GM12874 (cell line): Measurements from ENCODE around the gene BAG1.

Experiments
- CTCF ChIP-seq: IDR thresholded peaks from 2 replicates; pipeline ENCODE4 v1.5.1; 2011; ENCODE audit warnings: low read depth, mild to moderate bottlenecking, control low read depth, low read length, moderate library complexity; ENCODE audit not compliant: insufficient read depth

BAG1 gene

GRCh38 chr9:33300546-33300945 lies 36.0 kb upstream of the BAG1 start:
- no peak for TF ChIP-seq CTCF

- no peak for TF ChIP-seq CTCF
Measured at GRCh38 chr9:33297432-33297831, 32.9 kb upstream of the BAG1 start.

GRCh38 chr9:33295571-33295970 lies 31.1 kb upstream of the BAG1 start:
- TF ChIP-seq CTCF, result no peak

- TF ChIP-seq CTCF, result no peak
Measured at GRCh38 chr9:33294670-33295432, 30.3 kb upstream of the BAG1 start.

GRCh38 chr9:33293782-33294181 lies 29.3 kb upstream of the BAG1 start:
- TF ChIP-seq CTCF, result no peak

GRCh38 chr9:33291901-33292300 lies 27.4 kb upstream of the BAG1 start:
- no peak for TF ChIP-seq CTCF

GRCh38 chr9:33291031-33291397 lies 26.5 kb upstream of the BAG1 start:
- no peak for TF ChIP-seq CTCF
